HTR-8/SVneo (cell line): ENCODE measurements around the gene HLA-F.

Experiments used
- DNase-seq: peaks from one replicate; pipeline ENCODE4 v3.0.0; 2011; ENCODE audit warnings: low spot score, mixed read lengths; ENCODE audit not compliant: insufficient read length
- FAIRE-seq: peaks from 2 replicates; lab custom pipeline; 2011; peaks lifted over from hg19 to GRCh38; lab: Jason Lieb, UNC

The HLA-F gene

GRCh38 chr6:29723262-29723665, at the start of gene HLA-F:
TSS of gene HLA-F (plus strand) at chr6:29723434. CDS start at chr6:29723464, 30 bp downstream.
- DNase-seq (peak; percentile 94), FAIRE-seq (peak; percentile 4)

DNA sequence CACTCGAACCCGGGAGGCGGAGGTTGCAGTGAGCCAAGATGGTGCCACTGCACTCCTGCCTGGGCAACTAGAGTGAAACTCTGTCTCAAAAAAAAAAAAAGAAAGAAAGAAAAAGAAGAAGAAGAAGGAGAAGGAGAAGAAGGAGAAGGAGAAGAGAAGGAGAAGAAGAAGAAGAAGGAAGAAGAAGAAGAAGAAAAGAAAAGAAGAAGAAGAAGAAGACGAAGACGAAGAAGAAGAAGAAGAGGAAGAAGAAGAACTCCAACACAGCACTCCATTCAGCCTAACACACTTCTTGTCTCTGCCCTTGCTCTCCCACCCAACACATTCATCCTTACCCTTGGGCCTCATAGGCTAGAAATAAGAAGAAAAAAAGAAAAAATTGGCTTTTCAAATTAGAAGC, 49.2 kb upstream of the HLA-F start:
- DNase-seq (no peak), FAIRE-seq (no peak)

DNA sequence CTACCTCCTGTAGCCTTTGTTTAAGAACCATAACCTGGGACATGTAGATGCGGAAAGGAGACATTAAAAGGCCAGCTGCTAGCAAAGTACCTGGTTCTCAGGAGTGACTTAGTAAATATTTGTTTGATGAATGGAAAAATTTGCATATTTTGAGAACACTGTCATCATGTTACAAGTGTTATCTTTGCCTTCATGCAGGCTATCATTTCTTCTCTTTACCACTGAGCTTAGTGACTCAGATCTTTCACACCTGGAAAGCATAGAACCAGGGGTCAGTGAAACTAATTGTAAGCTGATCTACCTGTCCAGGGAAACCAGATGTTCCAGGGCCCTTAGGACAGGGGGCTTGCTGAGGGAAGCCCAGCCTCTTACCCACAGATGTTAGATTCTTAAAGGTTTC, 47.7 kb upstream of the HLA-F start:
- DNase-seq (no peak), FAIRE-seq (no peak)

DNA sequence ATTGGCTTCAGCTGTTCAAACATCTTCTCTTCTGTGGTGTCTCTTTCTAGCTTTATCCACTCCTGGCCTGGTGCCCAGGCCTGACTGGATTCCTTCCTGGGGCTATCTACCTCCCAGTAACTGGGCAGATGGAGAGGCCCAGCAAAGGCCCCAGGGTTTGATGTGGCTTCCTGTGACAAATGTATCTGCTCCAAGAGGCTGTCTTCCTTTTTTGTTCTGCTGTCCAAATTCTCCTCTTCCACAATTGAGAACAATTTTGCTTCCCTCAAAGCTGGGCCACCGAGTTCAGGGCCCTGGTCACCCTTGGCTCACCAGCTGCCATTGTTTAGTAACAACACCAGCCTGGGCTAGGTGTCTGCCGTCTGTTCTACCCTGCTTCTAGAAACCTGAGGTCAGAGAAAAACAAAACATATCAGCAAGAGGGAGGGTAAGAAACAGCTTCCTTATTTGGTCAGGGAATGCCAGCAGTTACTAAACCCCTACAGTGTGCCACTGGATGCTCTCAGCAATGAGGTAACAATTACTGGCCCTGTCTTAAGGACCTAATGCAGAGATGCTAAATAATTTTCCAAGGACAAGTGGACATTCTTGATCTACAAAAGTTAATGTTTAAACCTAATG, 46.1 kb upstream of the HLA-F start:
- no peak for FAIRE-seq
- DNase-seq, result peak; percentile 32

DNA sequence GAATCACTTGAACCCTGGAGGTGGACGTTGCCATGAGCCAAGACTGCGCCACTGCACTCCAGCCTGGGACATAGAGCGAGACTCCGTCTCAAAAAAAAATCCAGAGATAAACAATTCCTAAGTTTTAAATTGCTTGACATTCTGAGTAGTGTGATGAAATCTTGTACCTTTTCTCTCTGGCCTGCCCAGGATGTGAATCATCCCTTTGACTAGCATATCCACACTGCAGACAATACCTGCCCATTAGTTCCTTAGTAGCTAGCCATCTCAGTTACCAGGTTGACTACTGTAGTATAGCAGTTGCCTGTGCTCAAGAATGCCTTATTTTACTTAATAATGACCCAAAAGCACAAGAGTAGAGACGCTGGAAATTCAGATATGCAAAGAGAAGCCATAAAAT, 45.1 kb upstream of the HLA-F start:
- FAIRE-seq, result peak; percentile 63
- no peak for DNase-seq

DNA sequence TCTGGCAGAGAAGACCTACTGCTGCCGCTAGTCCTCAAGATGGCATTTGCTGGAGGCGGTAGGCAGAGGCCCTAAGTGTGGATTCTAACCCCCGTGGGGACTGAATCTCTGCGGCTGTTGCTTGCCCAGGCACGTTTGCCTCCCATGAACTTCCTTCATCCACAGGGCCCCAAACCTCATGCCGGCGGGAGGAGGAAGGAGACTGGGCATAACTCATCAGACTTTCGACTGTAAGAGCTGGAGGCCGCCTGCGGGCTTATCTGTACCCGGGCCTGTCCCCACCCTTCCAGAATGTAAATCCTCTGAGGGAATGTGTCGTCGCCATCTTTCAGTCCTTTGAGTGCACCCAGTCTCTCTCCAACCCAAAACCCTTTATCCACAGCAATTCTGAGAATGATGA, 43.3 kb upstream of the HLA-F start:
- DNase-seq (no peak), FAIRE-seq (no peak)

GRCh38 chr6:29680416-29680815, 42.8 kb upstream of the HLA-F start:
- FAIRE-seq (no peak), DNase-seq (no peak)

DNA sequence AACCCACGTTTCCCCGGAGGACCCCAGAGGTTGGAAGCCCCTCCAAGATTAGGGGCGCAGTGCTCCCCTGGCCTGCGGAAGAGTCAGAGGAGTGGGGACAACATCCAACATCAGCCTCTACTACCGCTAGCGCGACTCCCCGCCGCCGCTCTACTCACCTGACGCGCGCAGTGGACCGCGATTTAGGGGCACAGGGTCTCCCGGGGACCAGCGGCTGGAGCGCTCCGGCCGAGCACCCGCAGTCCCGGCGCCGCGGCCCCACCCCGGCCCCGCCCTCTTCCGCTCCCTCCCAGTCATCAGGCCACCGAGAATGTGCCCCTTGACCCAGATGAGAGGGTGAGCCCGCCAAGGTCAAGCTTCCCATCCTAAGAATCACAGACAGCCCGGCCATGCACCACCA, 42.3 kb upstream of the HLA-F start, which contains the start of gene ZFP57:
TSS of gene ZFP57 (minus strand) at position 249 of the 400 bp plus-strand sequence. CDS start 4,149 bp downstream, outside the sequence.
- no peak for DNase-seq
- no peak for FAIRE-seq

- DNase-seq (no peak), FAIRE-seq (no peak)
Observed at GRCh38 chr6:29681811-29682210, 41.4 kb upstream of the HLA-F start.

- DNase-seq (no peak), FAIRE-seq (no peak)
Observed at GRCh38 chr6:29685718-29686326, 37.4 kb upstream of the HLA-F start.

DNA sequence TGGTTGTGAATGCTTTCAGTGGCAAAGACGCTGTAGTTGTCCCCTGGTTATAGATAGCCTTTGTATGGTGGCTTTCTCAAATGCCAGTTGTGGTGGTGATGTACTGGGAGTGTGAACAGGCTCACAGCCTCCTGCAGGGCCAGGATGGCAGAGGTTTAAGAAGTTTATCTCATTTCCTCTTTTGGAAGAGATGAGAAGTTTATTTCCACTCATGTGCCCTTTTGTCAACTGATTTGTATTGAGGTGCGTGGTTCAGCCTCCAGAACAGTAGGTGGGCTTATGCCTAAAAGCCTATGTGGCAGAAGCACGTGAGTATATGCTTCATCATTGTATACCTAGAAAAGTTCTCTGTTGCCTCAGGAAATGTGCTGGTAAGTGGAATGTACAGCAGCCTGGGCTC, 28.6 kb upstream of the HLA-F start:
- no peak for FAIRE-seq
- no peak for DNase-seq

- peak; percentile 39 for DNase-seq
- no peak for FAIRE-seq
Observed at GRCh38 chr6:29696147-29697125, 26.8 kb upstream of the HLA-F start.

DNA sequence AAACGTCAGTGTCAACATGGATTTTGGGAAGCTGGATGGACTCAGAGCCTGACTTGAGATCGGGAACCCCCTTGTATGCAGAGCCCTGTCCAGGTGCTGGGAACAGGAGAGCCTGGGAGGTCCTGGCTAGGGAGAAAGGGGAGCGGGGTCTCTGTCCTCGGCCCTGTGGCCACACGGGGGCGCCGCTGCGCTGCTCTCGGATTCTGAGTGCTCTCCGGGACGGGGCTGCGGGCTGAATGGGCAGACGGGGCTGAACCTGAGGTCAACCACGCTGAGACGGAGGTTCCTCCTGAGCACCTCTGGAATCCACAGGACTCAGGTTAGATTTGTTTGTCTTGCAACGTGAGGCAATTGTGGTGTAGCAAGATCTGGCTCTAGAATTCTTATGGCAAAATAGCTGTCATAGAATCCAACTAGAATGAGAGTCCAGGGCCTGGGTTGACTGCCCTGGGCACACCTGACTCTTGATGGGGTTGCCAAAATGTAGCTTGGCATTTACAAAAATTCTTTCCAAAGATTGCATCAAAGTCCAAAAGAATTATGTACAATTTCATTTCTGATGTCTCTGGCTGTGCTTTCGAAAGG, 20.6 kb upstream of the HLA-F start:
- DNase-seq (peak; percentile 66), FAIRE-seq (no peak)

DNA sequence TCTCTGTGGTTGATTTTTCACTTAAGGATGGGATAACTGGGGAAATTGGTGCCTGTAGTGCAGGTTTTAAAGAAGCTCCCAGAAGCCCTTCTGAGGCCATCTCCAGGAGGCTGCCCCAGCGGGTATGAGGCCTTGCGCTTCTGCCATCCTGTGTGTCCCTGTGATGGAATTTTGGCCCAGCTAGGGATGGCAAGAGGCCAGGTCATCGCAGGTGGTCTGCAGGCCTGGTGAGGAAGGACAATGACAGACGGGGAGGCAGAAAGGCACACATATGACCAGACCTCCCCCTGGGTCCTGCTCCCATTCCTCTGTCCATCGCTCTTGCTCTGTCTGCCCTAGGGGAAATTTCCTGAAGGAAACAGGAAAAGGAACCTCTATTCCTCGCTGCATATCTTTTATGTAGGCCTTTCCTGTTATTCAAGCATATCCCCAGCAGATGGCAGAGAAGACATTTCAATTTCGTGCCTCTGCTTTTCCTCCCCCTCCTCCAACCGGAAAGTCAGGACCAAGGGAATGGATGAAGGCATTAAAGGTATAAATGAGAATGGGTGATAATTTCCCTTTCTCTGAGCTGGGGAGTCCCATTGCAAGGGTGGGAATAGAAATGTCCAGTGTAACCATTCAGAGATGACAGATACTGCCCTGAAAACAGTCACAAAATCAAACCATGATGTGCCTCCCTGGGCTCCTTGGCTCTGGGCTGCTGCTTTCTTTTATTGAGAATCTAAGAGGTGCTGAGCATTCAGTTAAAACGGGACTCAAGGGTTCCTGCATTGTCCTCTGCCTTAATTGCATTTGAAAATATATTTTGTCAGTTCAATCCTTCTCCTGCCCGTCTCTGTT, 17.6 kb upstream of the HLA-F start:
- FAIRE-seq (peak; percentile 28), DNase-seq (peak; percentile 60)

DNA sequence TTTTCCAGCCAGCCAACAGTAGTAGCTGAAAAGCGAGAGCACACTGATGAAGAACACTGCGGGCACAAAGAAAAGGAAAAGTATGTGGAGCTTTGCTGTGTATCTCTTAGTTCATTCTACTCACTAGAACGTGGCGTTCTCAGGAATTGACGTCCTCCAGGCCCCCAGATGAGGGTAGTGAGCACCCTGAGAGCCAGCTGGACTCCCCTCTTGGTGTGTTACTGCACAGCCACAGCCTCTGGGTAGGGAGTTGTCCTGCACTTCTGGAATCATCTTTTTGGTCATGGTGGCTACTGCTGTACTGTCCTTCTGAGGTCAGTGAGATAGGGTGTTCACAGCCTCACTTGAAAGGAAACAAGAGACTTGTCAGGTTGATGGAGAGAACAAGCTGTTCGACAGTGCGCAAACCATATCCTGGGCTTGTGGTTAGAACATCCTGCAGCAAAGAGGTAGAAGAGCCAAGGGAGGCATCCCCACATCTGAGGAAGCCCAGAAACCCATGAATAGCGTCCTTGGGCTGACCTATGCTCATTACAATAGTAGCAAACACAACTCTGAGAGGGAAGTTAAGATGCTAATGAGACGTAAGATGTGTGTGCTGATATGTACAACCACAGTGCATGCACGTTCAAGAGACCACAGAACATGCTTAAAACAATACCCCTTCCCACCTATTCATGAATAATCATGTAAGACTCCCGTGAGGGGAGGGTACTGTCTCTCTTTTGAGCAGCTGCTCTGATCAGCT, 14.6 kb upstream of the HLA-F start:
- FAIRE-seq, result peak; percentile 20
- no peak for DNase-seq

DNA sequence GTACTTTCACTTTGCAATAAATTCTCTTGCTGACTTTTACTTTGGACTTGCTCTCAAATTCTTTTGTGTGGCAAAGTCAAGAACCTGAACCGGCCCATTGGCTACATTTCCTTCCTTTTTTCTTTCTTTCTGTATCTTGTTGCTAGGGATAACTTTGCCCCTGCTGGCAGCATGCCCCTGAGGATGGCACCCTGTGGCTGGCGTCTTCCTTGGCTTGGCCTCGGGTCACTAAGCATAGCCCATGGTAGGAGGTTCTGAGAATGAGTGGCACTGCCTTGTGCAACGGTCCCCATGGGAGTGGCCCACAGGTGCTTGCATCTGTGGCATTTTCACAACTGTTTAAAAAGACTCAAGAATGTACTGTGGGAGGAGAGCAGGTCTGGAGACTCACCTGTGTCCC, 14.0 kb upstream of the HLA-F start:
- no peak for FAIRE-seq

GRCh38 chr6:29710281-29710941, 12.8 kb upstream of the HLA-F start:
- no peak for DNase-seq

More for the DNA sequence above, 14.0 kb upstream of the HLA-F start:
- no peak for DNase-seq

DNA sequence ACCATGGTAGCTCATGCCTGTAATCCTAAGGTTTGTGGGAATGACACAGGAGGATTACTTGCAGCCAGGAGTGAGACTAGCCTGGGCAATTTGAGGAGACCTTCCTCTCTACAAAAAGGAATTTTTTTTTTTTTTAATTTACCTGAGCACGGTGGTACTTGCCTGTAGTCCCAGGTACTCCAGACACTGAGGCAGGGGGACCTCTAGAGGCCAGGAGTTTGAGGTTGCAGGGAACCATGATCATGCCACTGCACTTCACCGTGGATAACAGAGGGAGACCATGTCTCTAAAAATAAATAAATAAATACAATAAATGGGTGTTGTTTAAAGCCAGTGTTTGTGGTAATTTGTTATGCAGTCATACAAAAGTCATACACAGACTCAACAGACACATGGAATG, 2.4 kb upstream of the HLA-F start:
- DNase-seq, result no peak
- FAIRE-seq, result no peak

More at GRCh38 chr6:29710281-29710941, 12.8 kb upstream of the HLA-F start:
- no peak for FAIRE-seq
